ENCODE data around the gene DENND1A.

Gene DENND1A

DNA sequence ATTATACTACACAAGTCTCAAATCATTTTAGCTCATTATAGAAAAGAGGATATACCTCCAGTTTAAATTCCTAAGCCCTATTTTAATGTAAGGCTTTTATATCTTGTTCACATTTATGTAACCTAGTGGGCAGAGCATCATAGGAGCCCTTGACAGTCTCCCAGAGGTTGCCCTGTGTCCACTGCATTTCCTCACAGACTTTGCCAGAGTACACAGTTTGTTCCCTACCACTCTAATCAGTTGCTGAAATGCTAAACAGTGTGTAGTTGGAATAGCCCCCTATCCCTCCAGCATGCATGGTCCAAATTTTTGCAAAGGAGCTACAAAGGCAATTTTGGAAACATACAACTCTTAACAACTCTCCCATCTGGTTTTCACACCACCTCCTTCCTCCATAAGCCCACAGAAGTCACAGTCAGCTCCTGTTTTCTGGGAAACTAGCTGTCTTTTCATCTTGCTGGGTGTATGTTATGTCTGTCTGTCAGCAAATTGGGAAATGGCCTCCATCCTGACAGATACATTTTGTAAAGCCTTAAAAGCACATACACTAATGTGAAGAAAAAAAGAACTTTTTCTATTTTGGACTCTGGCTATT lies 212.2 kb downstream of the DENND1A start:
- H3K27me3 ChIP-seq (ENCODE audit: control insufficient read depth, insufficient read depth, low read length): no peaks in the 10 kb centered on the region
- no peaks in the 10 kb centered on the region for H3K4me1 ChIP-seq (ENCODE audit: control insufficient read depth, insufficient read depth, low read length)
- H3K4me3 ChIP-seq (ENCODE audit: low read length): no peak overlapping the region
- H3K27ac ChIP-seq (ENCODE audit: low read length): no peak overlapping the region
- peaks cover 3% of the 10 kb centered on the region for H3K9me3 ChIP-seq (ENCODE audit: control insufficient read depth, insufficient read depth, low read length)
- no peak for DNase-seq (ENCODE audit: low read depth, low spot score)
- H3K36me3 ChIP-seq (ENCODE audit: control insufficient read depth, insufficient read depth, low read length): no peaks in the 10 kb centered on the region

DNA sequence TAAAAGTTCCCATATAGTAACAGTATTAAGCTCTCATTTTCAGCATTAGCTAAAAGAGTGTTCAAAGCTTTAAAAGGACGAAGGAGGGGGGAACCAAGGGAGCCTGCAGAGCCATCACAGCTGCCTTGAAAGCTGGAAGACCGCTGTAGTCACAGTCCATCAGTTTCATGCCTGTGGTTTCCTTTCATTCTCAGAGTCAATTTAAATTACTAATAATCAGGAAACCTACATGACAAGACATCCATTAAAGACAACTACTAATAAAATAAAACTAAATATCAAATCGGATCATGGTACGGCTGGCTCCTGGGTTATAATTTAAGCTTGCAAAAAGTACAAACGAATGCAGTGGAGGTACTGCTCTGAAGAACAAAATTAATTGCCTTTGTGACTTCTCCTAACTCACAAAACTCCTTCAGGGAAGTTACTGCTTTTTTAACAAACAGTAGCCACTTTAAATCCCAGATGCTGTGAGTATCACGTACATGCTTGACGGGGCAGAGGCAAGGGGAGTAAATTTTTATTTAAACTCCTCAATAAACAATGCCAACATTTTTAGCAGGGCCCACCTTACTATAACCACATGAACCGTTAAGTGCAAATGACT lies 213.5 kb downstream of the DENND1A start:
- H3K9me3 ChIP-seq (ENCODE audit: control insufficient read depth, insufficient read depth, low read length): no peaks in the 10 kb centered on the region

DNA sequence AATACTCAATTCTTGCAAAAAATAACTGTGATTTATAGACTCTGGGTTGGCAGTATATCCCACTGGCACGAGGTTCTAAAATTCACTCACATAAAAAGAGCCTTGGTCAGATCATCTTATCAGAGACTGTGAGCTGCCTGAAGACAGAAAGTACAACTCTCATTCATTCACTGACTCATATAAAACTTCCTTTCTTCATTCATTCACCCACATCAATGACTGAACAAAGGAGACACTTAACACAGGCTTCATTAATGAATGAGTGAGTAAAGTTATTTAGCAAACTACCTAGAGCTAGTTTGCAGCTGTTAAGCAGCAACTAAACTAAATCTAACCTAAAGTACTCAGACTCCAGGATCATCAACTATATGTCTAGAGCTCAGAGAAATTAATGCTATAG lies 214.7 kb downstream of the DENND1A start:
- H3K4me3 ChIP-seq (ENCODE audit: low read length): no peak overlapping the region

More for the DNA sequence above, 213.5 kb downstream of the DENND1A start:
- H3K27me3 ChIP-seq (ENCODE audit: control insufficient read depth, insufficient read depth, low read length): no peaks in the 10 kb centered on the region
- no peak overlapping the region for H3K4me3 ChIP-seq (ENCODE audit: low read length)
- no peak for DNase-seq (ENCODE audit: low read depth, low spot score)
- no peaks in the 10 kb centered on the region for H3K4me1 ChIP-seq (ENCODE audit: control insufficient read depth, insufficient read depth, low read length)
- H3K36me3 ChIP-seq (ENCODE audit: control insufficient read depth, insufficient read depth, low read length): no peaks in the 10 kb centered on the region
- no CpG with 5 or more reads among the region's 8 CpGs for WGBS (ENCODE audit: insufficient coverage, insufficient read length)
- no peak overlapping the region for H3K27ac ChIP-seq (ENCODE audit: low read length)

DNA sequence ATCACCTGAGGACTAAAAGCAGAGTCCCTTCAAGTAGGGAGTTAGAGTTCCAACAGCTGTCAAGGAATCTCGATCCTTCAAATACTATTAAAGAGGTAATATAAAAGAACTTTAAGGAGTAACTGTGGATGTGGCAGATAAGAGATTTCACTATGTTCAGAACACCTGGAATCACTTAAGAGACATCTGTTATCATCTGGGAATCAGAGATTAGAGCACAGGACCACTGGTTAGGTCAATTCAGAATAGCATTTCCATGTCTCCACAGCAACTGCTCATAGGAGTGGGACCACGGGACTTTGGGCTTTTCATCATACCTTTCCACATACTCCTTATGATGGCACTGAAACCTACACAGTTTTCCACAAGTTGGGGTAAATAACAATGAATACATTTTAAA lies 216.6 kb downstream of the DENND1A start:
- DNase-seq (ENCODE audit: low read depth, low spot score): no peak

More for the DNA sequence above, 214.7 kb downstream of the DENND1A start:
- H3K27me3 ChIP-seq (ENCODE audit: control insufficient read depth, insufficient read depth, low read length): no peaks in the 10 kb centered on the region
- no peaks in the 10 kb centered on the region for H3K36me3 ChIP-seq (ENCODE audit: control insufficient read depth, insufficient read depth, low read length)
- no peak overlapping the region for H3K27ac ChIP-seq (ENCODE audit: low read length)
- H3K4me1 ChIP-seq (ENCODE audit: control insufficient read depth, insufficient read depth, low read length): no peaks in the 10 kb centered on the region
- no peaks in the 10 kb centered on the region for H3K9me3 ChIP-seq (ENCODE audit: control insufficient read depth, insufficient read depth, low read length)
- no peak for DNase-seq (ENCODE audit: low read depth, low spot score)
- WGBS (ENCODE audit: insufficient coverage, insufficient read length): no CpG with 5 or more reads among the region's 1 CpG

DNA sequence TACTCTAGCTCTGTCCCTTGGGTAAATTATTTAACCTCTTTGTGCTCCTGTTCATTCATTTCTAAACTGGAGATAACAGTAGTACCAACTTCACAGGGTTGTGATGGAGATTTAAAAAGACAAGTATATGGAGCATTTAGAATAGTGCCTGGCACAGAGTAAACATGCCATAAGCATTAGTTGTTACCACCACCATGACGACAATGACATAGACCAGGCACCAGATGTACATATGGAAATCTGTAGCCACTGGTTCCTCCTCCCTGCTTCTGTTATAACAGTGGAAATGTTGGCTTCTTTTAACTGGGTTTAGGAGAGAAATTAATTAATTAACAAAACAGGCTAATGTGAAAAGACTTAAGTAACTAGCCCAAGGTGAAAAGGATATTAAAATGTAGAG lies 217.5 kb downstream of the DENND1A start:
- no peak for DNase-seq (ENCODE audit: low read depth, low spot score)
- WGBS (ENCODE audit: insufficient coverage, insufficient read length): no CpG with 5 or more reads among the region's 1 CpG
- no peaks in the 10 kb centered on the region for H3K9me3 ChIP-seq (ENCODE audit: control insufficient read depth, insufficient read depth, low read length)

More for the DNA sequence above, 216.6 kb downstream of the DENND1A start:
- Histone ChIP-seq H3K27ac (ENCODE audit: low read length) (no peak overlapping the region), H3K9me3 (ENCODE audit: control insufficient read depth, insufficient read depth, low read length) (no peaks in the 10 kb centered on the region), H3K4me1 (ENCODE audit: control insufficient read depth, insufficient read depth, low read length) (no peaks in the 10 kb centered on the region), H3K27me3 (ENCODE audit: control insufficient read depth, insufficient read depth, low read length) (no peaks in the 10 kb centered on the region), H3K36me3 (ENCODE audit: control insufficient read depth, insufficient read depth, low read length) (no peaks in the 10 kb centered on the region), H3K4me3 (ENCODE audit: low read length) (no peak overlapping the region)
- WGBS (ENCODE audit: insufficient coverage, insufficient read length): no CpG with 5 or more reads among the region's 2 CpGs

DNA sequence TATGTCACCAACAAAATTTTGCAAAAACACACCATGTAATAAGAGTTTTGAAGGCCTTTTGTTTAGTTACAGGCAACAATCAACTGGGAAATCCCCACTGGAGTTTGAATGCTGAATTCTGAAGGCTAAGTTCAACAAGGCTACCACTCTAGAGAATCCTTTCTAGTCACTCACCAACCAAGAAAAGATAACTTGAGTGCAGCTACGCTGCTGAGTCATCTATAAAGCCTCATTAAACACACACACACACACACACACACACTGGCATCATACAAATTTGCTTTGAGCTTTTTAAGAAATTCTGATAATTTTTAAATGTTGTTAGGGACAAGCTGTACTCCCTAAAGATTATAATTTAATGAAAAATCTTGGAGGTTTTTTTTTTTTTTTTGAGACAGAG lies 219.6 kb downstream of the DENND1A start:
- Histone ChIP-seq H3K27me3 (ENCODE audit: control insufficient read depth, insufficient read depth, low read length) (no peaks in the 10 kb centered on the region), H3K4me3 (ENCODE audit: low read length) (no peak overlapping the region), H3K36me3 (ENCODE audit: control insufficient read depth, insufficient read depth, low read length) (no peaks in the 10 kb centered on the region), H3K27ac (ENCODE audit: low read length) (no peak overlapping the region), H3K4me1 (ENCODE audit: control insufficient read depth, insufficient read depth, low read length) (no peaks in the 10 kb centered on the region), H3K9me3 (ENCODE audit: control insufficient read depth, insufficient read depth, low read length) (no peaks in the 10 kb centered on the region)
- WGBS (ENCODE audit: insufficient coverage, insufficient read length): no CpG with 5 or more reads among the region's 1 CpG
- no peak for DNase-seq (ENCODE audit: low read depth, low spot score)

More for the DNA sequence above, 217.5 kb downstream of the DENND1A start:
- Histone ChIP-seq H3K27ac (ENCODE audit: low read length) (no peak overlapping the region), H3K27me3 (ENCODE audit: control insufficient read depth, insufficient read depth, low read length) (no peaks in the 10 kb centered on the region), H3K36me3 (ENCODE audit: control insufficient read depth, insufficient read depth, low read length) (no peaks in the 10 kb centered on the region), H3K4me3 (ENCODE audit: low read length) (no peak overlapping the region), H3K4me1 (ENCODE audit: control insufficient read depth, insufficient read depth, low read length) (no peaks in the 10 kb centered on the region)

DNA sequence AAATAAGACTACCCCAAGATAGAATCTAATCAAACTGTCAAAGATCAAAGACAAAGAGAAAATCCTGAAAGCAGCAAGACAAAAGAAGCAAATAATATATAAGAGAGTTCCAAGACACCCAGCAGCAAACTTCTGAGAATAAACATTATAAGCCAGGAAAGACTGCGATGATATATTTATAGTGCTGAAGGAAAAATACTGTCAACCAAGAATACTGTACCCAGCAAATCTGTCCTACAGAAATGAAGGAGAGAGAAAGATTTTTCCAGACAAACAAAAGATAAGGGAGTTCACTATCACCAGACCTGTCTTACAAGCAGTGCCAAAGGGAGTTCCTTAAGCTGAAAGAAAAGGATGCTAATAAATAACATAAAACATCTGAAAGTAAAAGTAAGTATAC lies 227.4 kb downstream of the DENND1A start:
- Histone ChIP-seq H3K27me3 (ENCODE audit: control insufficient read depth, insufficient read depth, low read length) (no peaks in the 10 kb centered on the region), H3K36me3 (ENCODE audit: control insufficient read depth, insufficient read depth, low read length) (no peaks in the 10 kb centered on the region), H3K4me3 (ENCODE audit: low read length) (no peak overlapping the region), H3K9me3 (ENCODE audit: control insufficient read depth, insufficient read depth, low read length) (no peaks in the 10 kb centered on the region), H3K27ac (ENCODE audit: low read length) (no peak overlapping the region), H3K4me1 (ENCODE audit: control insufficient read depth, insufficient read depth, low read length) (no peaks in the 10 kb centered on the region)
- no peak for DNase-seq (ENCODE audit: low read depth, low spot score)
- WGBS (ENCODE audit: insufficient coverage, insufficient read length): no CpG with 5 or more reads among the region's 1 CpG

DNA sequence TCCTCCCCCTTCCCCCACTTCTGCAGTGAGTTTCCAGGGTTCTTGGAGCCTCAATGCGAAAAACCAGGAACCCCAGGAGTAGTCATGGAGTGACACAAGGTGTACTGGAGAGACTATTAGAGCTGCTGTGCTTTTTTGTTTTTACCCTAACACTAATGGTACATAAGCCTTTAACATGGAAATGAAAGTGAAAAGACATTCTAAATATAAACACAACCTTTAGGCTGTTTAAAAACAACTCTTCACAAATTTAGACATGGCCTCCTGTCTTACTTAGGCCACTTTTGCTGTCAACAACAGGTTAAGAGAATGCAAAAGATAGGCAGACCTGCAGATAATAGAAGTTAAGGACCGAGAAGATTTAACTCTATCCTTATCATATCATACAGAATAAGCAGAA lies 232.2 kb downstream of the DENND1A start:
- Histone ChIP-seq H3K27me3 (ENCODE audit: control insufficient read depth, insufficient read depth, low read length) (no peaks in the 10 kb centered on the region), H3K9me3 (ENCODE audit: control insufficient read depth, insufficient read depth, low read length) (no peaks in the 10 kb centered on the region), H3K36me3 (ENCODE audit: control insufficient read depth, insufficient read depth, low read length) (no peaks in the 10 kb centered on the region), H3K4me1 (ENCODE audit: control insufficient read depth, insufficient read depth, low read length) (no peaks in the 10 kb centered on the region), H3K4me3 (ENCODE audit: low read length) (no peak overlapping the region), H3K27ac (ENCODE audit: low read length) (no peak overlapping the region)
- WGBS (ENCODE audit: insufficient coverage, insufficient read length): no CpG with 5 or more reads among the region's 2 CpGs
- DNase-seq (ENCODE audit: low read depth, low spot score): no peak

DNA sequence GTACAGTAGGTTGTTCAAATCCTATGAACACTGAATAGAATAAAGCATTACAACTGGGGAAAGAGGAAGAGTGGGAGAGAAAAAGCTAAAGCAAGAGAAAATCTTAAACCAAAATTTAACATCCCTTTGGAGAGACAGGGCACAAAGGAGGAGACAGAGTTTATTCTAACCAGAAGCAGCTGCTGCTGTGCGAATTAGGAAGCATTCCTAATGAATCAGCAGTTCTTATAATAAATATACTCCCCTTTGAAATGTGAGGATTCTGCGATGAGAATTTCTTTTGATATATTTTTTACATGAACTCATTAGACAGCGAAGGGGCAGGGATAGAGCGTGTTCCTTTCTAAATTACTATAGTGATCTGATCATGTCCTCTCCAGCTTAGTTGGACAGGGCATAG lies 233.4 kb downstream of the DENND1A start:
- WGBS (ENCODE audit: insufficient coverage, insufficient read length): no CpG with 5 or more reads among the region's 4 CpGs

DNA sequence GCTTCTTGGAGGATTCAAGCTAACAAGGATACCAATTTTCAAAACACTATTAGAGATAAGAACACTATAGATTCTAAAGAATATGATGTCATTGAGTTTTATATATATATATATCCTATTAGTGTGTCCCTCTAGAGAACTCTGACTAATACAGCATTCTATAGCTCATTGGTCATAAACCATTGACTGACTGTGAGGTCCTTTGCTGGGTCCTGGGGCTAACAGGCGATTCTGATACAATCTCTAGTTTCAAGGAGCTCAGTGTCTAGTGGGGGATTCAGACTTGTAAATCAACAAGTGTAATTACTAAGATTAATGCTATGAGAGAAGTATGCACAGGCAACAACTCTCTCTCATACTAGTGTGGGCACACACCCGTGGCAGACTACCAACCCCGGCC lies 234.5 kb downstream of the DENND1A start:
- Histone ChIP-seq H3K36me3 (ENCODE audit: control insufficient read depth, insufficient read depth, low read length) (no peaks in the 10 kb centered on the region), H3K27me3 (ENCODE audit: control insufficient read depth, insufficient read depth, low read length) (no peaks in the 10 kb centered on the region), H3K4me1 (ENCODE audit: control insufficient read depth, insufficient read depth, low read length) (no peaks in the 10 kb centered on the region), H3K4me3 (ENCODE audit: low read length) (no peak overlapping the region), H3K27ac (ENCODE audit: low read length) (no peak overlapping the region), H3K9me3 (ENCODE audit: control insufficient read depth, insufficient read depth, low read length) (no peaks in the 10 kb centered on the region)
- WGBS (ENCODE audit: insufficient coverage, insufficient read length): no CpG with 5 or more reads among the region's 3 CpGs
- no peak for DNase-seq (ENCODE audit: low read depth, low spot score)

More for the DNA sequence above, 233.4 kb downstream of the DENND1A start:
- no peak overlapping the region for H3K27ac ChIP-seq (ENCODE audit: low read length)
- H3K4me3 ChIP-seq (ENCODE audit: low read length): no peak overlapping the region
- H3K27me3 ChIP-seq (ENCODE audit: control insufficient read depth, insufficient read depth, low read length): no peaks in the 10 kb centered on the region
- H3K4me1 ChIP-seq (ENCODE audit: control insufficient read depth, insufficient read depth, low read length): no peaks in the 10 kb centered on the region
- no peaks in the 10 kb centered on the region for H3K36me3 ChIP-seq (ENCODE audit: control insufficient read depth, insufficient read depth, low read length)
- DNase-seq (ENCODE audit: low read depth, low spot score): no peak
- no peaks in the 10 kb centered on the region for H3K9me3 ChIP-seq (ENCODE audit: control insufficient read depth, insufficient read depth, low read length)

DNA sequence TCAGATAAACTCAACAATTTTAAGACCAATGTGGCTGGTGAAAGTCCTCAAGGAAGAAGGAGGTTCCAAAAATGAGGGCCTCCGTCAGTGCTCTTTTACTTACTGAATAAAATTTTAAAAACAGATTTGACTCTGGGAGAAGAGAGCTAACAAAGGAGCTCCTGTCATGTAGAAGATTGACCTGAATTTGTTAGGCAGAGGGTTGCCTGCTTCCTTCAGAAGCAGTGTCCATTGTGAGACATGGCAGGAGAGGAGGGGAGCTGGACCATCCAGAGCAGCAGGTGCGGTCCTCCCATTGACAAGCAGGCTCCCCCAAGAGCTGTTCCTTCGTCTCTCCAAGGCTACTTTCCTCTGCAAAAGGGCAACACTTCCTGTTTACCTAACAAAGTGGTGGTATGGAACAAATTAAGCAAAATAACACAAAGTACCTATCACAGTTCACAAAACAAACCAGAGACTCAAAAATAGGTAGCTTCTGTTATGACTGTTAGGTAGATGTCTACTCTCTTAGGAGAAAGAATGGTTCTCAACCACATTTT lies 238.1 kb downstream of the DENND1A start:
- Histone ChIP-seq H3K27ac (ENCODE audit: low read length) (no peak overlapping the region), H3K4me1 (ENCODE audit: control insufficient read depth, insufficient read depth, low read length) (no peaks in the 10 kb centered on the region), H3K4me3 (ENCODE audit: low read length) (no peak overlapping the region), H3K36me3 (ENCODE audit: control insufficient read depth, insufficient read depth, low read length) (no peaks in the 10 kb centered on the region), H3K9me3 (ENCODE audit: control insufficient read depth, insufficient read depth, low read length) (no peaks in the 10 kb centered on the region), H3K27me3 (ENCODE audit: control insufficient read depth, insufficient read depth, low read length) (no peaks in the 10 kb centered on the region)
- no CpG with 5 or more reads among the region's 3 CpGs for WGBS (ENCODE audit: insufficient coverage, insufficient read length)
- DNase-seq (ENCODE audit: low read depth, low spot score): no peak

Data from iPS DF 6.9 (cell line).